ENCODE results near the gene RALY. TPM values are rescaled to one million over a fixed set of nuclear protein-coding genes. Genes with fewer than 3 reads are reported as not detected.

Gene RALY
- total RNA-seq, 1 experiment from 2014 or later, result 219 TPM

DNA sequence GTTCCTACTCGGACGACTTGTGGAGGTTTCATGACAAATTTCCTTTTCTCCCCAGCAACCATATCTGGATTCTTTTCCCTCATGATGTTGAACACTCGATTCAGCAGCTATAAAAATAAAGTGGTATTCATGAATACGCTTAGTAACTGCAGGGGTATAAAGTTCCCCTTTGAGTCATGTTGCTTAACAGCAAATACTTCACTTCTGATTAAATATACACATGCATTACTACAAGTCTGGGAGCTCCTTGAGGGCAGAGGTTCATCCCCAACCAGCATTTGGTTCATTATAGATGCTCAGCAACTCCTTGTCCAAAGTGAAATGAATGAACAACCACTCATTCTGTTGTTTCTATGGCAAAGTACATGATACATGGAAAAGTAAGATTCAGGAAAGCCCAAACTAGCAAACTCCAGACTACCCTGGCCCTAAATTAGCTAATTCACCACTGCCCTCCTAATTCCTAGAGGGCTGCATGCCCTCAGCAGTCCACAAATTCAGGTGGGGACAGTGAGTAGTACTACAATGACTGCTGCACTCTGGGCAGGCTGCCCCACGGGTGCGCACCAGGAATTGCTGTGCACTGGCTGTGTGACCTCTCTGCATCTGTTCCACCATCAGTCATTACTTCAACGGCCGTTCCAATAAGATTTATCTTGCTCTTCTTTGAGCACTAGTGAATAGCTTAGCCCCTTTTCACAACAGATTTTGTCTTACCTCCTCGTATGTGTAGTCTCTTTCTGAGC, 103.2 kb downstream of the RALY start:
- Histone ChIP-seq H3F3A (ENCODE audit: insufficient read depth, low read depth) (peaks cover 91% of the 10 kb centered on the region), H3K9me2 (ENCODE audit: insufficient read depth) (no peaks in the 10 kb centered on the region), H3K27me3 (ENCODE audit: insufficient read depth, low read depth) (no peaks in the 10 kb centered on the region), H3K9me3 (ENCODE audit: insufficient read depth, low read depth) (no peaks in the 10 kb centered on the region), H2AFZ (no peak overlapping the region), H3K4me2 (no peak overlapping the region), H3K4me3 (no peak overlapping the region), H3K27ac (no peak overlapping the region), H3K36me3 (ENCODE audit: low read depth) (peaks cover 86% of the 10 kb centered on the region), H3K79me2 (ENCODE audit: low read depth) (peaks cover 82% of the 10 kb centered on the region), H3K4me1 (replicated peaks; ENCODE audit: insufficient read depth) (no peaks in the 10 kb centered on the region), H4K20me1 (ENCODE audit: insufficient read depth) (peaks cover 99% of the 10 kb centered on the region)
- TF ChIP-seq, protein P1, sequence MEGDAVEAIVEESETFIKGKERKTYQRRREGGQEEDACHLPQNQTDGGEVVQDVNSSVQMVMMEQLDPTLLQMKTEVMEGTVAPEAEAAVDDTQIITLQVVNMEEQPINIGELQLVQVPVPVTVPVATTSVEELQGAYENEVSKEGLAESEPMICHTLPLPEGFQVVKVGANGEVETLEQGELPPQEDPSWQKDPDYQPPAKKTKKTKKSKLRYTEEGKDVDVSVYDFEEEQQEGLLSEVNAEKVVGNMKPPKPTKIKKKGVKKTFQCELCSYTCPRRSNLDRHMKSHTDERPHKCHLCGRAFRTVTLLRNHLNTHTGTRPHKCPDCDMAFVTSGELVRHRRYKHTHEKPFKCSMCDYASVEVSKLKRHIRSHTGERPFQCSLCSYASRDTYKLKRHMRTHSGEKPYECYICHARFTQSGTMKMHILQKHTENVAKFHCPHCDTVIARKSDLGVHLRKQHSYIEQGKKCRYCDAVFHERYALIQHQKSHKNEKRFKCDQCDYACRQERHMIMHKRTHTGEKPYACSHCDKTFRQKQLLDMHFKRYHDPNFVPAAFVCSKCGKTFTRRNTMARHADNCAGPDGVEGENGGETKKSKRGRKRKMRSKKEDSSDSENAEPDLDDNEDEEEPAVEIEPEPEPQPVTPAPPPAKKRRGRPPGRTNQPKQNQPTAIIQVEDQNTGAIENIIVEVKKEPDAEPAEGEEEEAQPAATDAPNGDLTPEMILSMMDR (conservative IDR thresholded peaks at IDR 0.05), result no peak
- no peak for TF ChIP-seq EZH2 (IDR thresholded peaks at IDR 0.05; ENCODE audit: low read depth)
- ChIA-PET CTCF (no interaction called here), POLR2A (ENCODE audit: unreplicated experiment) (no interaction called here)
- no TSS peak for BruUV-seq (replicated peaks)
- DNase-seq, result no peak
- intact Hi-C loops (cut with micrococcal nuclease; ENCODE audit: unreplicated experiment), result no loop called here

GRCh38 chr20:34098570-34098969, 104.9 kb downstream of the RALY start:
- Histone ChIP-seq H3K4me3 (no peak overlapping the region), H3K36me3 (ENCODE audit: low read depth) (peaks cover 84% of the 10 kb centered on the region), H3K27ac (no peak overlapping the region), H3K79me2 (ENCODE audit: low read depth) (peaks cover 85% of the 10 kb centered on the region), H4K20me1 (ENCODE audit: insufficient read depth) (peaks cover 99% of the 10 kb centered on the region), H3K4me1 (replicated peaks; ENCODE audit: insufficient read depth) (no peaks in the 10 kb centered on the region), H3K27me3 (ENCODE audit: insufficient read depth, low read depth) (no peaks in the 10 kb centered on the region), H3K9me3 (ENCODE audit: insufficient read depth, low read depth) (no peaks in the 10 kb centered on the region), H2AFZ (no peak overlapping the region), H3K4me2 (no peak overlapping the region), H3K9me2 (ENCODE audit: insufficient read depth) (no peaks in the 10 kb centered on the region), H3F3A (ENCODE audit: insufficient read depth, low read depth) (peaks cover 91% of the 10 kb centered on the region)
- intact Hi-C loops (cut with micrococcal nuclease; ENCODE audit: unreplicated experiment), result no loop called here
- BruUV-seq (replicated peaks), result no TSS peak
- POLR2A ChIA-PET (ENCODE audit: unreplicated experiment), result no interaction called here
- TF ChIP-seq EZH2 (IDR thresholded peaks at IDR 0.05; ENCODE audit: low read depth), result no peak
- TF ChIP-seq, protein P1 (conservative IDR thresholded peaks at IDR 0.05), result no peak
- no peak for DNase-seq
- CTCF ChIA-PET, result interaction anchor here (0.6 kb wide), 1 partner anchor 98 kb away, joined by 5 read pairs; no protein-coding TSS in a partner anchor

GRCh38 chr20:34099675-34100074, 106.0 kb downstream of the RALY start:
- Histone ChIP-seq H3K4me2 (no peak overlapping the region), H3K4me3 (no peak overlapping the region), H3F3A (ENCODE audit: insufficient read depth, low read depth) (peaks cover 88% of the 10 kb centered on the region), H3K27me3 (ENCODE audit: insufficient read depth, low read depth) (no peaks in the 10 kb centered on the region), H3K9me2 (ENCODE audit: insufficient read depth) (no peaks in the 10 kb centered on the region), H2AFZ (no peak overlapping the region), H3K36me3 (ENCODE audit: low read depth) (peaks cover 79% of the 10 kb centered on the region), H3K79me2 (ENCODE audit: low read depth) (peaks cover 91% of the 10 kb centered on the region), H3K27ac (no peak overlapping the region), H4K20me1 (ENCODE audit: insufficient read depth) (peaks cover 99% of the 10 kb centered on the region), H3K9me3 (ENCODE audit: insufficient read depth, low read depth) (no peaks in the 10 kb centered on the region), H3K4me1 (replicated peaks; ENCODE audit: insufficient read depth) (no peaks in the 10 kb centered on the region)
- BruUV-seq (replicated peaks), result no TSS peak
- intact Hi-C loops (cut with micrococcal nuclease; ENCODE audit: unreplicated experiment), result no loop called here
- ChIA-PET CTCF (interaction anchor here (0.6 kb wide), 1 partner anchor 22 kb away, joined by 3 read pairs; no protein-coding TSS in a partner anchor), POLR2A (ENCODE audit: unreplicated experiment) (interaction anchor here (0.6 kb wide), 1 partner anchor 433 kb away, joined by 5 read pairs; the partner anchor contains the start of gene ACTL10)
- no peak for DNase-seq
- no peak for TF ChIP-seq EZH2 (IDR thresholded peaks at IDR 0.05; ENCODE audit: low read depth)
- TF ChIP-seq, protein P1 (conservative IDR thresholded peaks at IDR 0.05), result no peak
